PC-3 (cell line): Measurements from ENCODE around the gene ZC3H12A. TPM values are rescaled to one million over a fixed set of nuclear protein-coding genes. Genes with fewer than 3 reads are reported as not detected.

ENCODE experiments used
- ATAC-seq: fragments of 200-7000 bp; cut with Tn5 transposase; 2 replicates; pipeline ENCODE4 v1.9.1; 2020; ENCODE audit warnings: mild to moderate bottlenecking, moderate library complexity
- BruUV-seq: library from RNA; stranded (reverse); fragments of 400-500 nt; replicated peaks from 2 replicates; lab custom pipeline; 2021; lab: Mats Ljungman, UMichigan
- CTCF ChIA-PET: fragments of 300-600 bp; sonication (Branson Sonifier 250); formaldehyde crosslinking; loops from one replicate; lab custom pipeline; 2022; ENCODE audit warnings: antibody characterized with exemption; lab: Charles Lee
- POLR2A ChIA-PET: fragments of 300-600 bp; sonication (Branson Sonifier 250); formaldehyde crosslinking; loops from one replicate; lab custom pipeline; 2022; ENCODE audit warnings: antibody characterized with exemption; ENCODE audit not compliant: unreplicated experiment; lab: Charles Lee
- DNase-seq: peaks from one replicate; pipeline ENCODE4 v3.0.0-alpha.2; 2015
- H2AFZ ChIP-seq: fragments of 300-600 bp; sonication (generic); 2 replicates; pipeline ENCODE4 v1.6.0; 2016; ENCODE audit warnings: antibody characterized with exemption, low read length
- H3F3A ChIP-seq: fragments of 300-600 bp; sonication (generic); one replicate; pipeline ENCODE4 v1.6.0; 2017; ENCODE audit warnings: antibody characterized with exemption, low read length, control low read depth, mild to moderate bottlenecking; ENCODE audit not compliant: unreplicated experiment
- H3K27ac ChIP-seq: fragments of 300-600 bp; sonication (generic); 2 replicates; pipeline ENCODE4 v1.5.1; 2016; ENCODE audit warnings: mild to moderate bottlenecking, low read length
- H3K27me3 ChIP-seq: fragments of 300-600 bp; sonication (generic); 2 replicates; pipeline ENCODE4 v1.6.1; 2016; ENCODE audit warnings: low read length, mixed read lengths
- H3K36me3 ChIP-seq: fragments of 300-600 bp; sonication (generic); 2 replicates; pipeline ENCODE4 v1.6.1; 2016; ENCODE audit warnings: low read depth, mixed run types, low read length, mixed read lengths
- H3K4me1 ChIP-seq: fragments of 300-600 bp; sonication (generic); 2 replicates; pipeline ENCODE4 v1.5.1; 2016; ENCODE audit warnings: low read length; ENCODE audit not compliant: insufficient read depth
- H3K4me2 ChIP-seq: fragments of 300-600 bp; sonication (generic); 2 replicates; pipeline ENCODE4 v1.6.0; 2016; ENCODE audit warnings: low read length
- H3K4me3 ChIP-seq: fragments of 300-600 bp; sonication (generic); 2 replicates; pipeline ENCODE4 v1.5.1; 2016; ENCODE audit warnings: mild to moderate bottlenecking, low read length, mixed read lengths
- H3K79me2 ChIP-seq: fragments of 300-600 bp; sonication (generic); 2 replicates; pipeline ENCODE4 v1.6.1; 2017; ENCODE audit warnings: low read length, mixed read lengths
- H3K9ac ChIP-seq: fragments of 300-600 bp; sonication (generic); 2 replicates; pipeline ENCODE4 v1.6.0; 2016; ENCODE audit warnings: mild to moderate bottlenecking, low read length
- H3K9me2 ChIP-seq: fragments of 300-600 bp; sonication (generic); replicated peaks from 2 replicates; pipeline ENCODE4 v1.6.1; 2016; ENCODE audit warnings: mixed run types, low read length, mixed read lengths
- H3K9me3 ChIP-seq: fragments of 300-600 bp; sonication (generic); 2 replicates; pipeline ENCODE4 v1.6.1; 2016; ENCODE audit warnings: low read length, mixed read lengths
- H4K20me1 ChIP-seq: fragments of 300-600 bp; sonication (generic); 2 replicates; pipeline ENCODE4 v1.6.1; 2016; ENCODE audit warnings: low read length, mixed read lengths
- CTCF ChIP-seq: fragments of 300-600 bp; sonication (generic); conservative IDR thresholded peaks from 2 replicates; pipeline ENCODE4 v1.5.1; 2017; ENCODE audit warnings: antibody characterized with exemption, low read depth, mild to moderate bottlenecking, low read length
- EZH2 ChIP-seq: fragments of 300-600 bp; sonication (generic); IDR thresholded peaks from one replicate; pipeline ENCODE4 v1.6.1; 2017; ENCODE audit warnings: antibody characterized with exemption, mild to moderate bottlenecking, low read length; ENCODE audit not compliant: unreplicated experiment
- EZH2phosphoT487 ChIP-seq: fragments of 300-600 bp; sonication (generic); IDR thresholded peaks from 2 replicates; pipeline ENCODE4 v1.6.1; 2018; ENCODE audit warnings: mild to moderate bottlenecking, antibody characterized with exemption, low read length, borderline replicate concordance
- intact Hi-C: fragments of 100-400 bp; cut with micrococcal nuclease; formaldehyde crosslinking; loops from 2 replicates; pipeline ENCODE4 v1.9.0; 2023
- total RNA-seq: library from RNA; depleted of rRNA; stranded (reverse); fragments of >200 nt; gene quantifications from 2 replicates; pipeline ENCODE4 v1.2.3, GENCODE V29; 2014

ZC3H12A gene
- total RNA-seq, 1 experiment from 2014 or later: 45.3 TPM

- Histone ChIP-seq H3K4me3 (no peak overlapping the region), H3K9me3 (no peaks in the 10 kb centered on the region), H3K27me3 (no peaks in the 10 kb centered on the region), H2AFZ (no peak overlapping the region), H3K4me1 (peaks cover 23% of the 10 kb centered on the region), H3K4me2 (no peak overlapping the region), H3K36me3 (peaks cover 25% of the 10 kb centered on the region), H4K20me1 (no peaks in the 10 kb centered on the region), H3K27ac (no peak overlapping the region; the same call in none of the 2 replicates), H3K9me2 (no peaks in the 10 kb centered on the region), H3K9ac (no peak overlapping the region), H3F3A (no peaks in the 10 kb centered on the region), H3K79me2 (peaks cover 5% of the 10 kb centered on the region)
- TF ChIP-seq CTCF (peak; percentile 98), EZH2 (no peak)
- DNase-seq (peak; percentile 69), ATAC-seq (peak; percentile 63)
- ChIA-PET POLR2A (no interaction called here), CTCF (interaction anchor here (0.6 to 1.6 kb wide), 12 partner anchors 8 to 1229 kb away, joined by 3 to 16 read pairs (median 6); partner anchors contain the start of gene MEAF6)
- intact Hi-C loops: loop anchor here (1.0 kb wide), 1 partner anchor 32 kb away; no protein-coding TSS in a partner anchor
- no TSS peak for BruUV-seq
Observed at GRCh38 chr1:37486680-37487618, 12.6 kb downstream of the ZC3H12A start.

GRCh38 chr1:37487619-37487984 lies 13.2 kb downstream of the ZC3H12A start:
- Histone ChIP-seq H3F3A (no peaks in the 10 kb centered on the region), H3K9me2 (no peaks in the 10 kb centered on the region), H2AFZ (no peak overlapping the region), H3K27me3 (no peaks in the 10 kb centered on the region), H3K4me3 (no peak overlapping the region), H3K79me2 (no peaks in the 10 kb centered on the region), H3K4me2 (no peak overlapping the region), H4K20me1 (no peaks in the 10 kb centered on the region), H3K4me1 (peaks cover 23% of the 10 kb centered on the region), H3K27ac (no peak overlapping the region), H3K9ac (no peak overlapping the region), H3K36me3 (peaks cover 21% of the 10 kb centered on the region), H3K9me3 (no peaks in the 10 kb centered on the region)
- intact Hi-C loops: loop anchor here (1.0 kb wide), 1 partner anchor 32 kb away; no protein-coding TSS in a partner anchor
- ChIA-PET CTCF (interaction anchor here (0.6 to 1.6 kb wide), 12 partner anchors 8 to 1229 kb away, joined by 3 to 16 read pairs (median 6); partner anchors contain the start of gene MEAF6), POLR2A (no interaction called here)
- TF ChIP-seq EZH2 (no peak), CTCF (0 out of 2 replicates have a peak, but pooled peaks have one; percentile 20), EZH2phosphoT487 (no peak)
- no peak for DNase-seq
- ATAC-seq: peak; percentile 9
- BruUV-seq: no TSS peak
